Prostate gland (tissue), 2 donors: Measurements from ENCODE around the gene ZNF394.

Experiments used
- CTCF ChIP-seq, 4 experiments: fragments of 200-600 bp in 2 of 4; fragments of 450-650 bp in 2 of 4; sonication (generic) in 2 of 4; IDR thresholded peaks; 1 replicate in 3 of 4; 2 replicates in 1 of 4; pipeline ENCODE4 v1.5.1; 2016 to 2019; ENCODE audit warnings: antibody characterized with exemption in 4 of 4, mild to moderate bottlenecking in 2 of 4, moderate library complexity in 2 of 4
- POLR2A ChIP-seq: fragments of 450-650 bp; IDR thresholded peaks from one replicate; pipeline ENCODE4 v1.6.1; 2016; ENCODE audit warnings: antibody characterized with exemption, mild to moderate bottlenecking

DNA sequence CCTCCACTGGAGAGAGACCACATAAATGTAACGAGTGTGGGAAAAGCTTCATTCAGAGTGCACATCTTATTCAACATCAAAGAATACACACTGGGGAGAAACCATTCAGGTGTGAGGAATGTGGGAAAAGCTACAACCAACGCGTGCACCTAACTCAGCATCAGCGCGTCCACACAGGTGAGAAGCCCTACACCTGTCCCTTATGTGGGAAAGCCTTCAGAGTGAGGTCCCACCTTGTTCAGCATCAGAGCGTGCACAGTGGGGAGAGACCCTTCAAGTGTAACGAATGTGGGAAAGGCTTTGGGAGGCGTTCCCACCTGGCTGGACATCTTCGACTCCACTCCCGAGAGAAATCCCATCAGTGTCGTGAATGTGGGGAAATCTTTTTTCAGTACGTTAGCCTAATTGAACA lies 31.3 kb upstream of the ZNF394 start:
- TF ChIP-seq CTCF (IDR thresholded peaks at IDR 0.05) (no peak), POLR2A (no peak)
